IMR-90 (cell line): ENCODE results near the gene DHRS12. TPM values are rescaled to one million over a fixed set of nuclear protein-coding genes. Genes with fewer than 3 reads are reported as not detected.

Source experiments
- ATAC-seq: fragments of 200-7000 bp; cut with Tn5 transposase; 2 replicates; pipeline ENCODE4 v1.9.1; 2020; ENCODE audit warnings: low read depth, mild to moderate bottlenecking, moderate library complexity
- BruUV-seq: library from RNA; stranded (reverse); fragments of 400-500 nt; replicated peaks from 2 replicates; lab custom pipeline; 2021; lab: Mats Ljungman, UMichigan
- CTCF ChIA-PET: fragments of 300-600 bp; formaldehyde crosslinking; extraction: SDS; loops from one replicate; lab custom pipeline; 2021; ENCODE audit warnings: antibody characterized with exemption; lab: Yijun Ruan, JAX
- POLR2A ChIA-PET: fragments of 300-600 bp; sonication (Branson Sonifier 250); formaldehyde crosslinking; loops from one replicate; lab custom pipeline; 2022; ENCODE audit warnings: antibody characterized with exemption; ENCODE audit not compliant: unreplicated experiment; lab: Charles Lee
- DNase-seq: peaks from one replicate; pipeline ENCODE4 v3.0.0; 2013
- H2AFZ ChIP-seq: replicated peaks from 2 replicates; pipeline ENCODE3; 2013; ENCODE audit warnings: low read length, mild to moderate bottlenecking; ENCODE audit not compliant: poor library complexity
- H2AK5ac ChIP-seq: 2 replicates; pipeline ENCODE4 v1.6.1; 2013; ENCODE audit warnings: low read depth, low read length, inconsistent platforms
- H2AK9ac ChIP-seq: replicated peaks from 2 replicates; pipeline ENCODE3; 2013; ENCODE audit warnings: mild to moderate bottlenecking, low read depth, low read length, moderate library complexity; ENCODE audit not compliant: poor library complexity
- H2BK120ac ChIP-seq: 2 replicates; pipeline ENCODE4 v1.6.1; 2013; ENCODE audit warnings: low read depth, low read length, inconsistent platforms
- H2BK15ac ChIP-seq: 3 replicates; pipeline ENCODE4 v1.6.1; 2013; ENCODE audit warnings: low read depth, low read length, inconsistent platforms
- H2BK20ac ChIP-seq: 2 replicates; pipeline ENCODE4 v1.6.1; 2013; ENCODE audit warnings: low read depth, mild to moderate bottlenecking, inconsistent platforms, low read length, moderate library complexity
- H2BK5ac ChIP-seq: 2 replicates; pipeline ENCODE4 v1.6.1; 2013; ENCODE audit warnings: mild to moderate bottlenecking, low read depth, low read length, inconsistent platforms; ENCODE audit not compliant: poor library complexity, severe bottlenecking
- H3K14ac ChIP-seq: replicated peaks from 2 replicates; pipeline ENCODE4 v1.6.1; 2013; ENCODE audit warnings: low read depth, low read length, inconsistent platforms
- H3K18ac ChIP-seq: 2 replicates; pipeline ENCODE4 v1.6.1; 2013; ENCODE audit warnings: low read depth, low read length, control low read depth
- H3K23ac ChIP-seq: 2 replicates; pipeline ENCODE4 v1.6.1; 2013; ENCODE audit warnings: low read depth, low read length, inconsistent platforms
- H3K27ac ChIP-seq: 2 replicates; pipeline ENCODE4 v1.5.1; 2013; ENCODE audit warnings: mild to moderate bottlenecking, control low read depth, low read length; ENCODE audit not compliant: insufficient read depth
- H3K27me3 ChIP-seq: 2 replicates; pipeline ENCODE4 v1.6.1; 2013; ENCODE audit warnings: low read length; ENCODE audit not compliant: control insufficient read depth, insufficient read depth
- H3K36me3 ChIP-seq: 2 replicates; pipeline ENCODE4 v1.6.1; 2013; ENCODE audit warnings: low read length, mixed read lengths; ENCODE audit not compliant: control insufficient read depth, insufficient read depth
- H3K4ac ChIP-seq: 2 replicates; pipeline ENCODE4 v1.6.1; 2013; ENCODE audit warnings: low read depth, low read length, inconsistent platforms
- H3K4me1 ChIP-seq: 2 replicates; pipeline ENCODE4 v1.6.1; 2013; ENCODE audit warnings: low read length, mixed read lengths; ENCODE audit not compliant: control insufficient read depth, insufficient read depth
- H3K4me2 ChIP-seq: 2 replicates; pipeline ENCODE4 v1.6.1; 2013; ENCODE audit warnings: low read depth, mild to moderate bottlenecking, control low read depth, low read length, moderate library complexity
- H3K4me3 ChIP-seq: 2 replicates; pipeline ENCODE4 v1.5.1; 2013; ENCODE audit warnings: low read depth, mild to moderate bottlenecking, control low read depth, low read length, moderate library complexity; ENCODE audit not compliant: insufficient read depth
- H3K56ac ChIP-seq: 2 replicates; pipeline ENCODE4 v1.6.1; 2013; ENCODE audit warnings: low read length, inconsistent platforms; ENCODE audit not compliant: insufficient read depth; ENCODE audit errors: extremely low read depth
- H3K79me1 ChIP-seq, 2 experiments: 2 replicates each; pipeline ENCODE4 v1.6.1; 2013; ENCODE audit warnings: low read length in 2 of 2, inconsistent platforms in 1 of 2, low read depth in 1 of 2
- H3K9ac ChIP-seq: 2 replicates; pipeline ENCODE4 v1.6.1; 2013; ENCODE audit warnings: low read depth, low read length, control low read depth
- H3K9me1 ChIP-seq: 2 replicates; pipeline ENCODE4 v1.6.1; 2013; ENCODE audit warnings: low read length, inconsistent platforms; ENCODE audit not compliant: insufficient read depth
- H3K9me3 ChIP-seq: 2 replicates; pipeline ENCODE4 v1.6.1; 2013; ENCODE audit warnings: low read length; ENCODE audit not compliant: control insufficient read depth, insufficient read depth
- H4K20me1 ChIP-seq: 2 replicates; pipeline ENCODE4 v1.6.1; 2013; ENCODE audit warnings: low read length, inconsistent platforms; ENCODE audit not compliant: insufficient read depth
- H4K5ac ChIP-seq: 2 replicates; pipeline ENCODE4 v1.6.1; 2013; ENCODE audit warnings: mild to moderate bottlenecking, low read depth, low read length, control low read depth
- H4K8ac ChIP-seq, 2 experiments: 2 replicates each; pipeline ENCODE4 v1.6.1; 2013; ENCODE audit warnings: low read depth in 2 of 2, low read length in 2 of 2, control low read depth in 1 of 2, inconsistent platforms in 1 of 2
- H4K91ac ChIP-seq: 2 replicates; pipeline ENCODE4 v1.6.1; 2013; ENCODE audit warnings: low read depth, low read length, inconsistent platforms; ENCODE audit not compliant: insufficient read depth
- BHLHE40 ChIP-seq: fragments of 150-350 bp; IDR thresholded peaks from 2 replicates; pipeline ENCODE4 v1.6.1; 2016; ENCODE audit warnings: mild to moderate bottlenecking, low read depth, low read length
- CHD1 ChIP-seq: IDR thresholded peaks from 2 replicates; pipeline ENCODE4 v1.6.1; 2012; ENCODE audit warnings: low read depth, low read length, improper control_type of control experiment
- FOS ChIP-seq: fragments of 150-350 bp; IDR thresholded peaks from 2 replicates; pipeline ENCODE4 v1.6.1; 2016; ENCODE audit warnings: low read depth, low read length
- MAFK ChIP-seq: IDR thresholded peaks from 2 replicates; pipeline ENCODE4 v1.6.1; 2012; ENCODE audit warnings: low read depth, low read length, improper control_type of control experiment
- MAZ ChIP-seq: IDR thresholded peaks from 2 replicates; pipeline ENCODE4 v1.6.1; 2012; ENCODE audit warnings: low read depth, mild to moderate bottlenecking, low read length, improper control_type of control experiment, moderate library complexity, borderline replicate concordance
- NFE2L2 ChIP-seq: fragments of 150-350 bp; IDR thresholded peaks from 2 replicates; pipeline ENCODE4 v1.6.1; 2016; ENCODE audit warnings: low read depth, mild to moderate bottlenecking, low read length
- POLR2A ChIP-seq: IDR thresholded peaks from 2 replicates; pipeline ENCODE4 v1.6.1; 2012; ENCODE audit warnings: mild to moderate bottlenecking, low read depth, low read length
- RCOR1 ChIP-seq: IDR thresholded peaks from 2 replicates; pipeline ENCODE4 v1.6.1; 2012; ENCODE audit warnings: mild to moderate bottlenecking, low read length, improper control_type of control experiment; ENCODE audit not compliant: insufficient replicate concordance
- WGBS, 2 experiments: methylation state at CpG; one replicate each; pipeline versions ENCODE4 v1.1.5 to v1.1.7; 2013; ENCODE audit warnings: missing lambda C conversion rate in 2 of 2; ENCODE audit not compliant: insufficient read length in 1 of 2; ENCODE audit errors: extremely low coverage in 2 of 2; 5-methylcytosine and 5-hydroxymethylcytosine counted together
- dilution Hi-C: fragments of 300-500 bp; cut with HindIII; formaldehyde crosslinking; loops from one replicate; pipeline ENCODE4 v1.14.3; 2018; ENCODE audit warnings: low sequenced_read_pairs; ENCODE audit not compliant: unreplicated experiment
- in situ Hi-C: fragments of 300-500 bp; cut with MboI; formaldehyde crosslinking; loops from 3 replicates; pipeline ENCODE4 v1.14.3; 2019; ENCODE audit warnings: low sequenced_read_pairs, inconsistent platforms, mixed read lengths
- intact Hi-C: fragments of 100-400 bp; cut with micrococcal nuclease; formaldehyde crosslinking; loops from 2 replicates; pipeline ENCODE4 v1.10.0; 2022
- polyA plus RNA-seq, 3 experiments: library from polyadenylated mRNA; depleted of rRNA; stranded (reverse); fragments of >200 nt; gene quantifications; 2 replicates each; pipeline ENCODE4 v1.2.3, GENCODE V29; 2012; ENCODE audit warnings: low replicate concordance in 1 of 3
- total RNA-seq: library from RNA; depleted of rRNA; stranded (reverse); fragments of >200 nt; gene quantifications from 2 replicates; pipeline ENCODE4 v1.2.3, GENCODE V29; 2012
- TF ChIP-seq, protein P1 (sequence below): conservative IDR thresholded peaks from 2 replicates; pipeline ENCODE4 v1.5.1; 2012; ENCODE audit warnings: mild to moderate bottlenecking, low read depth, low read length, improper control_type of control experiment
- TF ChIP-seq, protein P2 (sequence below): fragments of 150-350 bp; IDR thresholded peaks from 2 replicates; pipeline ENCODE4 v1.6.1; 2016; ENCODE audit warnings: low read depth, mild to moderate bottlenecking, low read length, moderate library complexity, borderline replicate concordance
- TF ChIP-seq, protein P3 (sequence below): fragments of 150-350 bp; IDR thresholded peaks from 2 replicates; pipeline ENCODE4 v1.6.1; 2017; ENCODE audit warnings: mild to moderate bottlenecking, antibody characterized with exemption, low read length, low read depth

Gene DHRS12
- total and polyA plus RNA-seq, 2 of the 4 experiments (the other 2 are of a cell fraction), result 1.3 to 1.6 TPM

DNA sequence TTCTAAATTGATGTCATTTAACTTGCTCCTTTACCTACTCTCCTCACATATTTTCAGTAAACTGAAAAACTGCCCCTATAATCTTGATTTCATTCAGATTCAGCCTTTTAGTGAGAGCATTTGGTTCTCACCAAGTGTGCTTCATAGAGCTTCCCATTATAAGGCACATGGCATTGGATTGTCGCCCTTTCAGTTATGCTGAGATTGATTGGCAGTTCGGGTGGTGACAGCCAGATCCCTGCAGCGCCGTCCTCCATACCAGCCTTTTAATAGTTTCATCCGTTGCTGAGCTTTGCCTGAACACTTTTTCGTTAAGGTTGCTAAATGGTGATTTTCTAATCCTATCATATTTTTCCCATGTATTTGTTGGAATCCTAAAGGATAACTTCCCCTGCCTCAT is 80.4 kb downstream of the DHRS12 start:
- Histone ChIP-seq H4K91ac (no peak overlapping the region), H2AK5ac (no peak overlapping the region), H3K14ac (no peak overlapping the region), H3K4me2 (no peak overlapping the region), H3K27me3 (no peaks in the 10 kb centered on the region), H3K79me1 (peaks cover 29 to 43% of the 10 kb centered on the region in 2 experiments), H4K5ac (no peak overlapping the region), H4K20me1 (no peaks in the 10 kb centered on the region), H3K18ac (no peak overlapping the region), H3K4me3 (no peak overlapping the region), H2AFZ (no peak overlapping the region), H3K4me1 (peaks cover 6% of the 10 kb centered on the region), H3K9ac (no peak overlapping the region), H2BK5ac (no peak overlapping the region), H3K23ac (no peak overlapping the region), H3K9me3 (no peaks in the 10 kb centered on the region), H3K56ac (no peak overlapping the region), H2BK15ac (no peak overlapping the region), H3K27ac (no peak overlapping the region), H3K9me1 (peaks cover 6% of the 10 kb centered on the region), H2AK9ac (no peak overlapping the region), H3K4ac (no peak overlapping the region), H2BK120ac (no peak overlapping the region), H3K36me3 (0 out of 2 replicates have a peak, but pooled peaks cover 1% of the 10 kb centered on the region), H4K8ac (no peak overlapping the region), H2BK20ac (no peak overlapping the region)
- TF ChIP-seq, protein P1, sequence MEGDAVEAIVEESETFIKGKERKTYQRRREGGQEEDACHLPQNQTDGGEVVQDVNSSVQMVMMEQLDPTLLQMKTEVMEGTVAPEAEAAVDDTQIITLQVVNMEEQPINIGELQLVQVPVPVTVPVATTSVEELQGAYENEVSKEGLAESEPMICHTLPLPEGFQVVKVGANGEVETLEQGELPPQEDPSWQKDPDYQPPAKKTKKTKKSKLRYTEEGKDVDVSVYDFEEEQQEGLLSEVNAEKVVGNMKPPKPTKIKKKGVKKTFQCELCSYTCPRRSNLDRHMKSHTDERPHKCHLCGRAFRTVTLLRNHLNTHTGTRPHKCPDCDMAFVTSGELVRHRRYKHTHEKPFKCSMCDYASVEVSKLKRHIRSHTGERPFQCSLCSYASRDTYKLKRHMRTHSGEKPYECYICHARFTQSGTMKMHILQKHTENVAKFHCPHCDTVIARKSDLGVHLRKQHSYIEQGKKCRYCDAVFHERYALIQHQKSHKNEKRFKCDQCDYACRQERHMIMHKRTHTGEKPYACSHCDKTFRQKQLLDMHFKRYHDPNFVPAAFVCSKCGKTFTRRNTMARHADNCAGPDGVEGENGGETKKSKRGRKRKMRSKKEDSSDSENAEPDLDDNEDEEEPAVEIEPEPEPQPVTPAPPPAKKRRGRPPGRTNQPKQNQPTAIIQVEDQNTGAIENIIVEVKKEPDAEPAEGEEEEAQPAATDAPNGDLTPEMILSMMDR, result no peak
- no peak for TF ChIP-seq NFE2L2
- TF ChIP-seq CHD1, result no peak
- TF ChIP-seq FOS, result no peak
- TF ChIP-seq, protein P2, sequence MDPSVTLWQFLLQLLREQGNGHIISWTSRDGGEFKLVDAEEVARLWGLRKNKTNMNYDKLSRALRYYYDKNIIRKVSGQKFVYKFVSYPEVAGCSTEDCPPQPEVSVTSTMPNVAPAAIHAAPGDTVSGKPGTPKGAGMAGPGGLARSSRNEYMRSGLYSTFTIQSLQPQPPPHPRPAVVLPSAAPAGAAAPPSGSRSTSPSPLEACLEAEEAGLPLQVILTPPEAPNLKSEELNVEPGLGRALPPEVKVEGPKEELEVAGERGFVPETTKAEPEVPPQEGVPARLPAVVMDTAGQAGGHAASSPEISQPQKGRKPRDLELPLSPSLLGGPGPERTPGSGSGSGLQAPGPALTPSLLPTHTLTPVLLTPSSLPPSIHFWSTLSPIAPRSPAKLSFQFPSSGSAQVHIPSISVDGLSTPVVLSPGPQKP, result no peak
- TF ChIP-seq BHLHE40, result no peak
- TF ChIP-seq POLR2A, result no peak
- TF ChIP-seq MAFK, result no peak
- TF ChIP-seq MAZ, result no peak
- no peak for TF ChIP-seq RCOR1
- TF ChIP-seq, protein P3, sequence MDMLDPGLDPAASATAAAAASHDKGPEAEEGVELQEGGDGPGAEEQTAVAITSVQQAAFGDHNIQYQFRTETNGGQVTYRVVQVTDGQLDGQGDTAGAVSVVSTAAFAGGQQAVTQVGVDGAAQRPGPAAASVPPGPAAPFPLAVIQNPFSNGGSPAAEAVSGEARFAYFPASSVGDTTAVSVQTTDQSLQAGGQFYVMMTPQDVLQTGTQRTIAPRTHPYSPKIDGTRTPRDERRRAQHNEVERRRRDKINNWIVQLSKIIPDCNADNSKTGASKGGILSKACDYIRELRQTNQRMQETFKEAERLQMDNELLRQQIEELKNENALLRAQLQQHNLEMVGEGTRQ, result no peak
- WGBS, 2 experiments, result no CpG with 5 or more reads among the region's 6 CpGs
- dilution Hi-C loops, result no loop called here
- DNase-seq (no peak), ATAC-seq (no peak)
- in situ Hi-C loops, result no loop called here
- ChIA-PET CTCF (no interaction called here), POLR2A (no interaction called here)
- intact Hi-C loops, result no loop called here
- no TSS peak for BruUV-seq
